ENCODE data around the gene GTF2A2. TPM values are rescaled to one million over a fixed set of nuclear protein-coding genes. Genes with fewer than 3 reads are reported as not detected.
"Not testable (repeated sequence)": the region's sequence is repeated elsewhere in the genome, so short reads cannot be mapped to it uniquely, and the experiment has no call there.

The GTF2A2 gene
- polyA plus RNA-seq, 1 donor from 2014 or later = 171 TPM

- Histone ChIP-seq H3K79me2 (replicated peaks; ENCODE audit: insufficient read depth, low read length) (no peaks in the 10 kb centered on the region), H3K36me3 (ENCODE audit: insufficient read depth, low read length) (no peaks in the 10 kb centered on the region), H3F3A (ENCODE audit: insufficient read depth, low read length, poor library complexity, severe bottlenecking) (no peaks in the 10 kb centered on the region), H3K27ac (ENCODE audit: low read length) (no peak overlapping the region), H3K9me2 (ENCODE audit: insufficient read depth, low read length) (no peaks in the 10 kb centered on the region), H3K4me2 (ENCODE audit: low read length) (no peak overlapping the region), H3K27me3 (ENCODE audit: insufficient read depth, low read depth, low read length) (no peaks in the 10 kb centered on the region), H3K4me3 (ENCODE audit: low read length) (no peak overlapping the region), H3K9ac (ENCODE audit: low read length) (no peak overlapping the region), H2AFZ (ENCODE audit: low read depth, low read length) (no peak overlapping the region), H4K20me1 (ENCODE audit: insufficient read depth) (no peaks in the 10 kb centered on the region), H3K9me3 (ENCODE audit: low read length) (no peaks in the 10 kb centered on the region)
- TF ChIP-seq EZH2 (IDR thresholded peaks at IDR 0.05; ENCODE audit: borderline replicate concordance, insufficient read depth, low read length, poor library complexity, severe bottlenecking) = no peak
- no peak for TF ChIP-seq RAD21 (conservative IDR thresholded peaks at IDR 0.05)
- TF ChIP-seq MXI1 (conservative IDR thresholded peaks at IDR 0.05; ENCODE audit: poor library complexity, severe bottlenecking) = no peak
- no peak for TF ChIP-seq EP300 (conservative IDR thresholded peaks at IDR 0.05; ENCODE audit: poor library complexity, severe bottlenecking)
- TF ChIP-seq SMC3 (conservative IDR thresholded peaks at IDR 0.05; ENCODE audit: poor library complexity) = no peak
- no peak for TF ChIP-seq REST (IDR thresholded peaks at IDR 0.05; ENCODE audit: borderline replicate concordance)
- TF ChIP-seq POLR2AphosphoS5 (IDR thresholded peaks at IDR 0.05) = no peak
- TF ChIP-seq TAF1 (IDR thresholded peaks at IDR 0.05; ENCODE audit: low read depth) = no peak
- TF ChIP-seq, protein P1, sequence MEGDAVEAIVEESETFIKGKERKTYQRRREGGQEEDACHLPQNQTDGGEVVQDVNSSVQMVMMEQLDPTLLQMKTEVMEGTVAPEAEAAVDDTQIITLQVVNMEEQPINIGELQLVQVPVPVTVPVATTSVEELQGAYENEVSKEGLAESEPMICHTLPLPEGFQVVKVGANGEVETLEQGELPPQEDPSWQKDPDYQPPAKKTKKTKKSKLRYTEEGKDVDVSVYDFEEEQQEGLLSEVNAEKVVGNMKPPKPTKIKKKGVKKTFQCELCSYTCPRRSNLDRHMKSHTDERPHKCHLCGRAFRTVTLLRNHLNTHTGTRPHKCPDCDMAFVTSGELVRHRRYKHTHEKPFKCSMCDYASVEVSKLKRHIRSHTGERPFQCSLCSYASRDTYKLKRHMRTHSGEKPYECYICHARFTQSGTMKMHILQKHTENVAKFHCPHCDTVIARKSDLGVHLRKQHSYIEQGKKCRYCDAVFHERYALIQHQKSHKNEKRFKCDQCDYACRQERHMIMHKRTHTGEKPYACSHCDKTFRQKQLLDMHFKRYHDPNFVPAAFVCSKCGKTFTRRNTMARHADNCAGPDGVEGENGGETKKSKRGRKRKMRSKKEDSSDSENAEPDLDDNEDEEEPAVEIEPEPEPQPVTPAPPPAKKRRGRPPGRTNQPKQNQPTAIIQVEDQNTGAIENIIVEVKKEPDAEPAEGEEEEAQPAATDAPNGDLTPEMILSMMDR (IDR thresholded peaks at IDR 0.05; ENCODE audit: poor library complexity, severe bottlenecking) = no peak
Observed at GRCh38 chr15:59699810-59700431, 42.6 kb upstream of the GTF2A2 start.

- H3K27ac ChIP-seq (ENCODE audit: low read length); H3K4me2 ChIP-seq (ENCODE audit: low read length): not testable (repeated sequence)
Observed at GRCh38 chr15:59698065-59698464, 40.8 kb upstream of the GTF2A2 start.

DNA sequence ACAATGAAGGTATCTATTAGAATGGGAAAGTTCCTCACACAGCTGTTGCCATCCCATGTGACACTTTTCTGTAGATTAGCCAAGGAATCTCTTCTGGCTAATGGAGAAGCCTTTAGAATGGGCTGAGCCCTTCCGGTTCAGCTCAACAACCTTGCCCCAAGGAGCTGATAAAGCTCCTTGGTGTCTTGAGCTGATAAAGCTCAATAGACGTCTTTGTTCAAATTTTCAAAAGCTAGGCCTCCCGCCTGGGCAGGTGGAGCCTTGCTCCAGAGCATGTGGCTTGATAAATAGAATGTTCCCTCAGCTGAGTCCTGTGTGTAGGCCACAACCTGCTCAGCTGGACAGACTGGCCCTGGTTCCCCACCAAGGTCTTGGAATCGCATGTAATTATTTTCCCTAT is 39.0 kb upstream of the GTF2A2 start:
- no peak overlapping the region for H3K4me2 ChIP-seq (ENCODE audit: low read length)
- no peaks in the 10 kb centered on the region for H3K9me3 ChIP-seq (ENCODE audit: low read length)
- H3K4me3 ChIP-seq (ENCODE audit: low read length) = no peak overlapping the region
- H3K27me3 ChIP-seq (ENCODE audit: insufficient read depth, low read depth, low read length) = no peaks in the 10 kb centered on the region
- H3K36me3 ChIP-seq (ENCODE audit: insufficient read depth, low read length) = no peaks in the 10 kb centered on the region
- H3K9me2 ChIP-seq (ENCODE audit: insufficient read depth, low read length) = no peaks in the 10 kb centered on the region
- no peak overlapping the region for H3K9ac ChIP-seq (ENCODE audit: low read length)
- H3F3A ChIP-seq (ENCODE audit: insufficient read depth, low read length, poor library complexity, severe bottlenecking) = no peaks in the 10 kb centered on the region
- H3K79me2 ChIP-seq (replicated peaks; ENCODE audit: insufficient read depth, low read length) = no peaks in the 10 kb centered on the region
- H4K20me1 ChIP-seq (ENCODE audit: insufficient read depth) = no peaks in the 10 kb centered on the region
- H2AFZ ChIP-seq (ENCODE audit: low read depth, low read length) = no peak overlapping the region
- H3K27ac ChIP-seq (ENCODE audit: low read length) = no peak overlapping the region
- no peak for TF ChIP-seq REST (IDR thresholded peaks at IDR 0.05; ENCODE audit: borderline replicate concordance)
- TF ChIP-seq SMC3 (conservative IDR thresholded peaks at IDR 0.05; ENCODE audit: poor library complexity) = no peak
- TF ChIP-seq POLR2AphosphoS5 (IDR thresholded peaks at IDR 0.05) = no peak
- TF ChIP-seq EP300 (conservative IDR thresholded peaks at IDR 0.05; ENCODE audit: poor library complexity, severe bottlenecking) = no peak
- no peak for TF ChIP-seq TAF1 (IDR thresholded peaks at IDR 0.05; ENCODE audit: low read depth)
- TF ChIP-seq, protein P1 (IDR thresholded peaks at IDR 0.05; ENCODE audit: poor library complexity, severe bottlenecking) = no peak
- no peak for TF ChIP-seq RAD21 (conservative IDR thresholded peaks at IDR 0.05)
- TF ChIP-seq EZH2 (IDR thresholded peaks at IDR 0.05; ENCODE audit: borderline replicate concordance, insufficient read depth, low read length, poor library complexity, severe bottlenecking) = no peak
- no peak for TF ChIP-seq MXI1 (conservative IDR thresholded peaks at IDR 0.05; ENCODE audit: poor library complexity, severe bottlenecking)

More at GRCh38 chr15:59698065-59698464, 40.8 kb upstream of the GTF2A2 start:
- H3K27me3 ChIP-seq (ENCODE audit: insufficient read depth, low read depth, low read length); H3K36me3 ChIP-seq (ENCODE audit: insufficient read depth, low read length); H3K4me3 ChIP-seq (ENCODE audit: low read length); H3K79me2 ChIP-seq (replicated peaks; ENCODE audit: insufficient read depth, low read length); H3K9me2 ChIP-seq (ENCODE audit: insufficient read depth, low read length); H4K20me1 ChIP-seq (ENCODE audit: insufficient read depth); H2AFZ ChIP-seq (ENCODE audit: low read depth, low read length); H3F3A ChIP-seq (ENCODE audit: insufficient read depth, low read length, poor library complexity, severe bottlenecking); H3K9ac ChIP-seq (ENCODE audit: low read length); H3K9me3 ChIP-seq (ENCODE audit: low read length): not testable (repeated sequence)

Data from neural cell (in vitro differentiated cells).